Measurements from ENCODE around the gene OLFML3. TPM values are rescaled to one million over a fixed set of nuclear protein-coding genes. Genes with fewer than 3 reads are reported as not detected.
"Not testable (repeated sequence)": the region's sequence is repeated elsewhere in the genome, so short reads cannot be mapped to it uniquely, and the experiment has no call there.

OLFML3 gene
- total RNA-seq, 1 experiment from 2014 or later, result not detected

DNA sequence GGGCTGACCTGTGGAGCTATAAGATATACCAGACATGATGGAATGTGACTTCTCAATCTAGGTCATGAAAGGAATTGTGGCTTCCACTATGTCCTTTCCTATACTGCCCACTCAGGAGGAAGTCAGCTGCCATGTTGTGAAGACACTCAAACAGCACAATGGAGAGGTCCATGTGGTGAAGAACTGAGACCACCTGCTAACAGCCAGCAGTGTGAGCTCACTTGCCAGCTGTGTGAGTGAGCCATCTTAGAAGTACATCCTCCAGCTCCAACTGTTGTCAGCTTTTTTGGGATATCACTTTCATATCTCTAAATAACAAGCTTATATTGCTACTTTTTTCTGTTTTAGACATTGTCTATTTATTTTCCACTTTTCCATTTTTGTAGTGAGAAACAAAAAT is 29.7 kb downstream of the OLFML3 start:
- in situ Hi-C loops (cut with HindIII; ENCODE audit: low pct_unique_long_range_greater_than_20kb, low sequenced_read_pairs), result no loop called here
- DNase-seq (ENCODE audit: low read depth, low spot score), result no peak

DNA sequence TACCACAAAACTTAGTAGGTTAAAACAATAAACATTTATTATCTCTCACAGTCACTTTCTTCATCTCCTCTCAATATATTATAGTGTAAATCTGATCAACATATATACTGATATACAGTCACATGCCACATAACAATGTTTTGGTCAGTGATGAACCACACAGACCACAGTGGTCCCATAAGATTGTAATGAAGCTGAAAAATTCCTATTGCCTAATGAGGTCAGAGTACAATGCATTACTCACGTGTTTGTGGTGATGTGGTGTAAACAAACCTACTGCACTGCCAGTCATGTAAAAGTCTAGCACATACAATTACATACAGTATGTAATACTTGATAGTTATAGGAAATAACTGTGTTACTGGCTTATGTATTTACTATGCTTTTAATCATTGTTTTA is 30.1 kb downstream of the OLFML3 start:
- in situ Hi-C loops (cut with HindIII; ENCODE audit: low pct_unique_long_range_greater_than_20kb, low sequenced_read_pairs), result no loop called here
- no peak for DNase-seq (ENCODE audit: low read depth, low spot score)

DNA sequence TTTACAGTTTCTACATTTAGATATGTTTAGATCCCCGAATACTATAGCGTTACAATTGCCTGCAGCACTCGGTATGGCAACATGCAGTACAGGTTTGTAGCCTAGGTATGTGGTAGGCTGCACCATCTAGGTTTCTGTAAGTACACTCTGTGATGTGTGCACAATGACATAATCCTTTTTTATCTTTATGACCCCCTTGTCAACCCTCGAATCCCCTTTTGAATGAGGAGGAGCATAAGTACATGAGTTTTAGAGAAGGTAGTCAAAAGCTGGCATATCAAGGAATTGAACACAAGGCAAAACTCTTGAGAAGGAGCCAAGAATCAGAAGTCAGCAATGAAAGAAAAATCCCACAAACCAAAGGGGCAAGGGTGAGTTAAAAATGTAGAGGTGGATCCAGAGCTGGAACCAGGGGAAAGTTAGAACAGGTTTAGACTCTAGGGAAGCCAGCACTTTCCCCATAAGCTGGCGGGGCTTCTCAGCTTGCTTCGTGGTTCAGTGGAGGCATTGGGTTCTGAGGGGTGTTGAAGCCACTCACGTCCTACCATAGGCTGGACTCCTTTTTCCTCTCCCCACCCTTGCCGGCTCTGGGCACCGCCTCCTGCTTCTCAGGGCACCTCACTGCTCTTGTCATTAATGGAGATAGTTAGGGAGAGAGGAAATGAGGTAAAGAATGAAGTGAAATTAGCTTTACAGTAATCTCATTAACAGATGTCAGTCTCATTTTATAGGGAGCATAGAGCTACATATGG is 31.3 kb downstream of the OLFML3 start:
- in situ Hi-C loops (cut with HindIII; ENCODE audit: low pct_unique_long_range_greater_than_20kb, low sequenced_read_pairs), result no loop called here
- no peak for DNase-seq (ENCODE audit: low read depth, low spot score)

DNA sequence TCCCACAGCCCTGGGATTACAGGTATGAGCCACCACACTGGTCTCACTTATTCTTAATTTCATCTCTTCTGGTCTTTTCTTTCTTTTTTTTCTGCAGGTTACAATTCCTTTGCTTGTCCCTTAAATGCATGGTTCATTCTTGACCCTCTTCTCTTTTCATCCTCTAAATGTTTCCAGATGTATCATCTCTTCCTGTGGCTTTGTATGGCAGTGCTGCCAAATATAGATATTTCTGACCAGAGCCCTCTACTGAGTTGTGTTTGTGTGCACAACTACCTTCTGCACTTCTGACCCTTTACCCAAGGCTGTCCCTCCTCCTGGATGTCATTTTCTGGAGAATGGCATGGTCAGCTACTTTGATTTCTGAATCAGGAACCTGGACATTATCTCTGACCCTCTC is 32.5 kb downstream of the OLFML3 start:
- DNase-seq (ENCODE audit: low read depth, low spot score), result no peak
- in situ Hi-C loops (cut with HindIII; ENCODE audit: low pct_unique_long_range_greater_than_20kb, low sequenced_read_pairs), result no loop called here

DNA sequence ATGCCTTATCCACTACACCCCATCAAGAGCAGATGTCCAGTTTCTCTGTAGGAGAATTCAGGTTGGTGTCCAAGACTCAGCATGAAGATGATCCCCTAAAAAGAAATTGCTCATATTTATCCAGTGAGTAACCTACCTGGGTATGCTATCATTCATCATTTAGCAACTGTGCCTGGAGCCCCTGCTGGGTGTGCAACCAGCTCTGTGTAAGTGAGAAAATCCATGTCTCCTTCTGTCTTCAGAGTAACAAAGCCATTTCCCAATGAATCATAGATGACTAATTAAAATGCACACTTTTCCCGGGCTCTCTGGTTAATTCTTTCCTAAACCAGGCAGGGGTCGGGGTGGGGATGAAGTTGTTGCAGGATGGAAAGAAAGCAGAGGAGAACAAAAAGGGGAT is 35.8 kb downstream of the OLFML3 start:
- in situ Hi-C loops (cut with HindIII; ENCODE audit: low pct_unique_long_range_greater_than_20kb, low sequenced_read_pairs), result no loop called here
- no peak for DNase-seq (ENCODE audit: low read depth, low spot score)

DNA sequence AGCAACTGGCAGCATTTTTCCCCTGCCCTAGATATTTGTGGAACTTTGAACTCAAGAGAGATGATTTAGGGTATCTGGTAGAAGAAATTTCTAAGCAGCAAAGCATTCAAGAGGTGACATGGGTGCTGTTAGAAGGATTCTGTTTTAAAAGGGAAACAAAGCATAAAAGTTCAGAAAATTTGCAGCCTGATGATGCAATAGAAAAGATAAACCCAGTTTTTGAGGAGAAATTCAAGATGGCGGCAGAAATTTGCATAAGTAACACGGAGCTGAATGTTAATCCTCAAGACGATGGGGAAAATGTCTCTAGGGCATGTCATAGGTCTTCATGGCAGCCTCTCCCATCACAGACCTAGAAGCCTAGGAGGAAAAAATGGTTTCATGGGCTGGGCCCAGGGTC is 40.5 kb downstream of the OLFML3 start:
- DNase-seq (ENCODE audit: low read depth, low spot score); in situ Hi-C loops (cut with HindIII; ENCODE audit: low pct_unique_long_range_greater_than_20kb, low sequenced_read_pairs): not testable (repeated sequence)

DNA sequence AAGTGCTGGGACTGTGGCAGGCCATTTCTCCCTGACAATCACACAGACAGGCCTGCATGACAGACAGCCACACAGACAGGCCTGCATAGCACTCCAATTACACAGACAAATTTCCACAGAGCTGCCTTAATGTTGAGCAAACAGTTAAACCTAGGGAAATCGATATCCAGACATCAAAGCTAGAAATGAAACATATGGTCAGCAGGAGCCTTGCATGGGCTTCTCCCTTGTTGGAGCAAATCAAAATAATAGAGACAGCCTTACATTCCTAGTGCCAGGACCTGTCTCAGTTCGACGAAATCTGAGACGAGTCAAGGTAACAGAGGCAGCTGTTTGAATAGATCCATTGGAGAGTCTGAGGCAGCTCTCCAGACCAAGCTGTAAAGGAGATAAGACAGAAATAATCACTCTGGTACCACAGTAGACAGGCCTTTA is 42.4 kb downstream of the OLFML3 start:
- in situ Hi-C loops (cut with HindIII; ENCODE audit: low pct_unique_long_range_greater_than_20kb, low sequenced_read_pairs), result no loop called here
- DNase-seq (ENCODE audit: low read depth, low spot score), result no peak

DNA sequence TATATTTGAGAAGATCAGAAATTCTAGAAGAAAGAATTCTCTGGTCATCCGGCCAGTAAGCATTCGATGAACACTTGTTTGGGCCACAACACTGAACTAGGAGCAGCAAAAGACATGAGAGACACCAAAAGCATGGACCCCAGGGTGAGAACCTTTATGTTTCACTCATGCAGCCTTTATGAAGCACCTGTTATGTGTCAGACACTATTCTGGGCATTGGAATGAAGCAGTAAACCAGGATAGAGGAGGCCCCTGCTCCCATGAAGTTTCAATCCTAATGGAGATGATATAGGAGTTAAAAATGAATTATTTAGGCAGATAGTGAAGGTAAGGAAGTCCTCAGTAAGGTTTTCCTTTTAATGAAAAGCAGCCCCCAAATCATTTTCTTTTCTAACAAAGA is 43.6 kb downstream of the OLFML3 start:
- DNase-seq (ENCODE audit: low read depth, low spot score), result no peak
- in situ Hi-C loops (cut with HindIII; ENCODE audit: low pct_unique_long_range_greater_than_20kb, low sequenced_read_pairs), result no loop called here

DNA sequence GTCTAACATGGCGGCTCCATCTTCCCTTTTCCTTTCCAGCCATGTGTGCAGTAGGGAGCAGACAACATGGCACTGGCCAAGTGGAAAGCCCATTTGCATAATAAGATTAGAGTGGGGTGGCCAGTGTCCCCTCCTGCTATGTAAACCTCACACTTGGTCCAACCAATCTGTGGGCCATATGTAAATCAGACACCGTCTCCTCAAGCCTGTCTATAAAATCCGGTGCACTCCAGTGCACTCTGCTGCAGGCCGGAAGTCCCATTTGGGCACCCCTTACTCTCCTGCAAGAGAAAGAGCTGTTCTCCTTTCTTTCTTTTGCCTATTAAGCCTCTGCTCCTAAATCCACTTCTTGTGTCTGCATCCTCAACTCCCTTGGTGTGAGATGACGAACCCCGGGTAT is 44.1 kb downstream of the OLFML3 start:
- in situ Hi-C loops (cut with HindIII; ENCODE audit: low pct_unique_long_range_greater_than_20kb, low sequenced_read_pairs), result no loop called here
- no peak for DNase-seq (ENCODE audit: low read depth, low spot score)

DNA sequence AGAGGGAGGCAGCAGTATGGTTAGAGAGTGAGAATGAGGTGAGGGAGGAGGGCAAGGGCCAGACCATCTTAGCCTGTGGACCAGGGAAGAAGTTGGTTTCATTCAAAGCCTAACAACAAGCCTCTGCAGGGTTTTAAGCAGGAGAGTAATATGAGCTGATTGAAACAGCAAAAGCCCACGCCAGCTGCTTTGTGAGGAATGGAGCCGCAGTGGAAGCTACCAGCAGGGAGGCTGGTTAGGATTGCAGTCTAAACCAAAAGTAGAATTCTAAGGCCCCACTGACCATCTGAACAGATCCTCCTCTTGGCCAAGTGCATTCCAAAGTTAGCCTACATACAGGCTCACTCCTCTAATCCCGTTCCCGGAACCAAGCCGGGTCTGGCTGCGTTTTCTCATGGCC is 44.8 kb downstream of the OLFML3 start:
- in situ Hi-C loops (cut with HindIII; ENCODE audit: low pct_unique_long_range_greater_than_20kb, low sequenced_read_pairs), result no loop called here
- no peak for DNase-seq (ENCODE audit: low read depth, low spot score)

DNA sequence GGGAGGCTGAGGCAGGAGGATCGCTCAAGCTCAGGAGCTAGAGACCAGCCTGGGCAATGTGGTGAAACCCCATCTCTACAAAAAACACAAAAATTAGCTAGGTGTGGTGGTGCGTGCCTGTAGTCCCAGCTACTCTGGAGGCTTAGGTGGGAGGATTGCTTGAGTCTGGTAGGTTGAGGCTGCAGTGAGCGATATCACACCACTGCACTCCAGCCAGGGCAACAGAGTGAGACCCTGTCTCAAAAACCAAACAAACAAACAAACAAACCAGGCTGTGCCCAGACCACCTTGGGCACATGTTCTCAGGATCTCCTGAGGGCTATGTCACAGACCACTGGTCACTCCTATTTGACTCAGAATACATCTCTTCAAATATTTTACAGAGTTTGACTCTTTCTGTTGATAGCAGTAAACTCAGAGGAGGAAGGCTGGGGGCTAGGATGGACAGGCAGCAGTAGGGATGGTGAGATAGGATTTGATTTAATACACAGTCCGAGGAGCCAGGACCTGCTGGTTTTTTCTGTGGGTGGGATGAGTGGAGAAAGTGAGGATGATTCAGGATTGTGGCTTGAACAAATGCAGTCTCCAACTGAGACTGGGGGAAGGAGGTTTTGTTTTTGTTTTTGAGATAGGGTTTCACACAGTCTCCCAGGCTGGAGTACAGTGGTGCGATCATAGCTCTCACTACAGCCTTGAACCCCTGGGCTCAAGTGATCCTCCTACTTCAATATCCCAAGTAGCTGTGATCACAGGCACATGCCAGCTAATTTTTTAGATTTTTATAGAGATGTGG is 46.5 kb downstream of the OLFML3 start:
- DNase-seq (ENCODE audit: low read depth, low spot score), result no peak

DNA sequence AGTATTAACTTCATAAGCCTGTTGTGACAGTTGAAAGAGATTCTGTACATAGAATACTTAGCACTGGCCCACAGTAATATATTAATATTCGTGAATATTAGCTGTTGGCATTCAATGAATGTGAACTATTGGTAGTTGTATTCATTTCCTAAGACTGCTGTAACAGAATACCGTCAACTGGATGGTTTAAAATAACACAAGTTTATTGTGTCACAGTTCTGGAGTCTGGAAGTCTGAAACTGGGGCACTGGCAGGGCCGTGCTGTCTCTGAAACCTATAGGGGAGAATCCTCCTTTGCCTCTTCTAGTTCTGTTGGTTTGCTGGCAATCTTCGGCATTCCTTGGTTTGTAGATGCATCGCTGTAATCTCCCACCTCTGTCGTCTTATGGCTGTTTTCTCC is 47.5 kb downstream of the OLFML3 start:
- DNase-seq (ENCODE audit: low read depth, low spot score), result no peak
- in situ Hi-C loops (cut with HindIII; ENCODE audit: low pct_unique_long_range_greater_than_20kb, low sequenced_read_pairs), result no loop called here

More for the DNA sequence above, 46.5 kb downstream of the OLFML3 start:
- in situ Hi-C loops (cut with HindIII; ENCODE audit: low pct_unique_long_range_greater_than_20kb, low sequenced_read_pairs), result no loop called here

Other genes with a start within 250 kb of the OLFML3 start
- gene PHTF1, start 220.0 kb upstream of the OLFML3 start, total RNA-seq (2014; rRNA removed; shearing (Covaris generic)), result 15.9 and 19.3 TPM in 2 replicates
- 5.9 and 7.6 TPM in 2 replicates for gene RSBN1, start 167.0 kb upstream of the OLFML3 start, total RNA-seq (2014; rRNA removed; shearing (Covaris generic))
- gene PTPN22, start 107.8 kb upstream of the OLFML3 start, total RNA-seq (2014; rRNA removed; shearing (Covaris generic)), result 0.08 TPM in 1 of 2 replicates, not detected in the other
- not detected in 2 replicates for gene BCL2L15, start 91.9 kb upstream of the OLFML3 start, total RNA-seq (2014; rRNA removed; shearing (Covaris generic))
- gene AP4B1, start 74.7 kb upstream of the OLFML3 start, total RNA-seq (2014; rRNA removed; shearing (Covaris generic)), result 4.7 and 8.3 TPM in 2 replicates
- 5.1 and 6.2 TPM in 2 replicates for gene DCLRE1B, start 74.1 kb upstream of the OLFML3 start, total RNA-seq (2014; rRNA removed; shearing (Covaris generic))
- 11.4 and 12.7 TPM in 2 replicates for gene HIPK1, start 50.1 kb upstream of the OLFML3 start, total RNA-seq (2014; rRNA removed; shearing (Covaris generic))
- 0.13 TPM in 1 of 2 replicates, not detected in the other for gene SYT6, start 174.4 kb downstream of the OLFML3 start, total RNA-seq (2014; rRNA removed; shearing (Covaris generic))

Data from SK-MEL-5 (cell line).